Measurements from ENCODE around the gene C6orf120. TPM values are rescaled to one million over a fixed set of nuclear protein-coding genes. Genes with fewer than 3 reads are reported as not detected.

Gene C6orf120
- total and polyA plus RNA-seq, 9 of the 15 experiments (the other 6 are each of a cell fraction or from before 2014, with no cell fraction given), result 7.7 to 44.9 (median 34.8) TPM

DNA sequence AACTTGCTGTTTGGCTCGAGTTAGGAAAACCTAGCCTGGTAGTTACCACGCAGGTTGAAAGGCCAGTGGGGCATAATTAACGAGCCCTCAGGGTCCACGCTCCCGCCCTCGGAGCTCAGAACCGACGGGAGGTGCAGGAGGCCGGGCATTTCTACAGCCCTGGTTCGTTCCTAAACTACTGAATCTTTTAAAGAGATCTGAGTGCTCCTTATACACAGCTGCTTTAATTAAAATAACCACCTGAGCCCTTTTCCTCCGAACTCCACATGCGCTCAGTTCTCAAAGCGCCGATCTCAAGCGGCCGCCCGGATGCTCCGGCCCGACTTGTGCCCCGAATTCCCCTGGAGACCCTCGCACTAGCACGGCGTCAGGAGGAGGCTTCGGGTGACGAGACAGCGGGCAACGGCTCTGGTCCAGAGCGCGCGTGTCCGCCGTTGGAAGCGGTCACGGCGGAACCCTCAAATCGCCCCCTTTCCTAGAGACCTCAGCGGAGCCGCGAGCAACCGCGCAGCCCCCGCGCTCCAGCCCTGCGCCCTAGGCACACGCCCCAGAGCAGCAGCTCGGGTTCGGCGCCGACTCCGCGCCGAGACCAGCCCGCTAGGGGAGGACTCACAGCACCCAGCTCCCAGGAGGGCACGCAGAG lies 494 bp upstream of the C6orf120 start (continued):
- TF ChIP-seq, protein P1, sequence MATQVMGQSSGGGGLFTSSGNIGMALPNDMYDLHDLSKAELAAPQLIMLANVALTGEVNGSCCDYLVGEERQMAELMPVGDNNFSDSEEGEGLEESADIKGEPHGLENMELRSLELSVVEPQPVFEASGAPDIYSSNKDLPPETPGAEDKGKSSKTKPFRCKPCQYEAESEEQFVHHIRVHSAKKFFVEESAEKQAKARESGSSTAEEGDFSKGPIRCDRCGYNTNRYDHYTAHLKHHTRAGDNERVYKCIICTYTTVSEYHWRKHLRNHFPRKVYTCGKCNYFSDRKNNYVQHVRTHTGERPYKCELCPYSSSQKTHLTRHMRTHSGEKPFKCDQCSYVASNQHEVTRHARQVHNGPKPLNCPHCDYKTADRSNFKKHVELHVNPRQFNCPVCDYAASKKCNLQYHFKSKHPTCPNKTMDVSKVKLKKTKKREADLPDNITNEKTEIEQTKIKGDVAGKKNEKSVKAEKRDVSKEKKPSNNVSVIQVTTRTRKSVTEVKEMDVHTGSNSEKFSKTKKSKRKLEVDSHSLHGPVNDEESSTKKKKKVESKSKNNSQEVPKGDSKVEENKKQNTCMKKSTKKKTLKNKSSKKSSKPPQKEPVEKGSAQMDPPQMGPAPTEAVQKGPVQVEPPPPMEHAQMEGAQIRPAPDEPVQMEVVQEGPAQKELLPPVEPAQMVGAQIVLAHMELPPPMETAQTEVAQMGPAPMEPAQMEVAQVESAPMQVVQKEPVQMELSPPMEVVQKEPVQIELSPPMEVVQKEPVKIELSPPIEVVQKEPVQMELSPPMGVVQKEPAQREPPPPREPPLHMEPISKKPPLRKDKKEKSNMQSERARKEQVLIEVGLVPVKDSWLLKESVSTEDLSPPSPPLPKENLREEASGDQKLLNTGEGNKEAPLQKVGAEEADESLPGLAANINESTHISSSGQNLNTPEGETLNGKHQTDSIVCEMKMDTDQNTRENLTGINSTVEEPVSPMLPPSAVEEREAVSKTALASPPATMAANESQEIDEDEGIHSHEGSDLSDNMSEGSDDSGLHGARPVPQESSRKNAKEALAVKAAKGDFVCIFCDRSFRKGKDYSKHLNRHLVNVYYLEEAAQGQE (IDR thresholded peaks at IDR 0.05; ENCODE audit: borderline replicate concordance), result 0 out of 2 replicates have a peak, but pooled peaks have one; percentile 1
- TF ChIP-seq, protein P1 (CRISPR knock-in tag; IDR thresholded peaks at IDR 0.05; ENCODE audit: low read depth), result no peak
- peak; percentile 84; the same call in 1 of the 2 replicates for TF ChIP-seq ZNF830 (CRISPR knock-in tag; IDR thresholded peaks at IDR 0.05)
- peak; percentile 64 to 75 for TF ChIP-seq NRF1 (conservative IDR thresholded peaks at IDR 0.05 in 1 of 2, IDR thresholded peaks at IDR 0.05 in 1 of 2)
- no peak for TF ChIP-seq TAF1 (IDR thresholded peaks at IDR 0.05; ENCODE audit: control insufficient read depth, extremely low read depth, insufficient read depth, low read length, severe bottlenecking)
- peak; percentile 59; the same call in 1 of the 2 replicates for TF ChIP-seq ZNF511 (CRISPR knock-in tag; IDR thresholded peaks at IDR 0.05)
- TF ChIP-seq LCOR (CRISPR knock-in tag; IDR thresholded peaks at IDR 0.05), result 0 out of 2 replicates have a peak, but pooled peaks have one; percentile 18
- TF ChIP-seq MYC (IDR thresholded peaks at IDR 0.05; ENCODE audit: low read depth, low read length), result no peak
- peak; percentile 87; the same call in 1 of the 2 replicates for TF ChIP-seq MYC (CRISPR knock-in tag; IDR thresholded peaks at IDR 0.05; ENCODE audit: borderline replicate concordance, low read depth)
- TF ChIP-seq BCOR (IDR thresholded peaks at IDR 0.05), result peak; percentile 35; the same call in 1 of the 2 replicates
- peak; percentile 92 for TF ChIP-seq PHF8 (IDR thresholded peaks at IDR 0.05; ENCODE audit: borderline replicate concordance, low read length)
- TF ChIP-seq, protein P2, sequence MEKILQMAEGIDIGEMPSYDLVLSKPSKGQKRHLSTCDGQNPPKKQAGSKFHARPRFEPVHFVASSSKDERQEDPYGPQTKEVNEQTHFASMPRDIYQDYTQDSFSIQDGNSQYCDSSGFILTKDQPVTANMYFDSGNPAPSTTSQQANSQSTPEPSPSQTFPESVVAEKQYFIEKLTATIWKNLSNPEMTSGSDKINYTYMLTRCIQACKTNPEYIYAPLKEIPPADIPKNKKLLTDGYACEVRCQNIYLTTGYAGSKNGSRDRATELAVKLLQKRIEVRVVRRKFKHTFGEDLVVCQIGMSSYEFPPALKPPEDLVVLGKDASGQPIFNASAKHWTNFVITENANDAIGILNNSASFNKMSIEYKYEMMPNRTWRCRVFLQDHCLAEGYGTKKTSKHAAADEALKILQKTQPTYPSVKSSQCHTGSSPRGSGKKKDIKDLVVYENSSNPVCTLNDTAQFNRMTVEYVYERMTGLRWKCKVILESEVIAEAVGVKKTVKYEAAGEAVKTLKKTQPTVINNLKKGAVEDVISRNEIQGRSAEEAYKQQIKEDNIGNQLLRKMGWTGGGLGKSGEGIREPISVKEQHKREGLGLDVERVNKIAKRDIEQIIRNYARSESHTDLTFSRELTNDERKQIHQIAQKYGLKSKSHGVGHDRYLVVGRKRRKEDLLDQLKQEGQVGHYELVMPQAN (IDR thresholded peaks at IDR 0.05; ENCODE audit: borderline replicate concordance), result peak; percentile 95
- 0 out of 2 replicates have a peak, but pooled peaks have one; percentile 12 for TF ChIP-seq HDAC8 (tag; IDR thresholded peaks at IDR 0.05)
- no peak for TF ChIP-seq HMG20B (CRISPR knock-in tag; IDR thresholded peaks at IDR 0.05)
- TF ChIP-seq TOE1 (IDR thresholded peaks at IDR 0.05; ENCODE audit: borderline replicate concordance), result peak; percentile 69; the same call in 1 of the 2 replicates
- no peak for TF ChIP-seq TOE1 (CRISPR knock-in tag; IDR thresholded peaks at IDR 0.05; ENCODE audit: borderline replicate concordance, low read depth)
- peak; percentile 35; the same call in 1 of the 2 replicates for TF ChIP-seq L3MBTL2 (IDR thresholded peaks at IDR 0.05)
- TF ChIP-seq MAFG (tag; conservative IDR thresholded peaks at IDR 0.05), result no peak

All from K562 (cell line).